Peyer's patch (tissue), 4 donors: ENCODE measurements around the gene UROD.

ENCODE experiments used
- CTCF ChIP-seq, 6 experiments: fragments of 450-650 bp in 4 of 6; fragments of 200-600 bp in 2 of 6; sonication (generic) in 1 of 6; IDR thresholded peaks; one replicate each; pipeline ENCODE4 v1.5.1; 2017 to 2019; ENCODE audit warnings: antibody characterized with exemption in 6 of 6, mild to moderate bottlenecking in 3 of 6, moderate library complexity in 1 of 6
- POLR2A ChIP-seq, 2 donors: fragments of 450-650 bp; IDR thresholded peaks; one replicate each; pipeline ENCODE4 v1.5.1; 2017; ENCODE audit warnings: antibody characterized with exemption in 2 of 2, mild to moderate bottlenecking in 2 of 2, moderate library complexity in 2 of 2

- TF ChIP-seq CTCF (IDR thresholded peaks at IDR 0.05) (no peak), POLR2A (IDR thresholded peaks at IDR 0.05) (no peak)
These were observed 35.8 kb upstream of the UROD start for GRCh38 chr1:44976252-44976651.
